Measurements from ENCODE around the gene DPCD.
"Not testable (repeated sequence)": the region's sequence is repeated elsewhere in the genome, so short reads cannot be mapped to it uniquely, and the experiment has no call there.

DPCD gene

GRCh38 chr10:101623528-101623927 lies 35.4 kb downstream of the DPCD start:
- DNase-seq = no peak

- DNase-seq = no peak
Measured at GRCh38 chr10:101624526-101625102, 36.5 kb downstream of the DPCD start.

- no peak for DNase-seq
Measured at GRCh38 chr10:101625821-101626412, 37.8 kb downstream of the DPCD start.

GRCh38 chr10:101629837-101630632 lies 41.9 kb downstream of the DPCD start:
- DNase-seq = no peak

- no peak for DNase-seq
Measured at GRCh38 chr10:101630633-101630920, 42.5 kb downstream of the DPCD start.

GRCh38 chr10:101631821-101632475 lies 43.8 kb downstream of the DPCD start:
- no peak for DNase-seq

- DNase-seq = not testable (repeated sequence)
Measured at GRCh38 chr10:101633510-101633909, 45.4 kb downstream of the DPCD start.

GRCh38 chr10:101639141-101639900 lies 51.2 kb downstream of the DPCD start:
- DNase-seq = no peak

GRCh38 chr10:101643546-101643945 lies 55.4 kb downstream of the DPCD start:
- no peak for DNase-seq

- no peak for DNase-seq
Measured at GRCh38 chr10:101644002-101644401, 55.9 kb downstream of the DPCD start.

GRCh38 chr10:101645659-101646058 lies 57.5 kb downstream of the DPCD start:
- DNase-seq = no peak

- no peak for DNase-seq
Measured at GRCh38 chr10:101646364-101646763, 58.2 kb downstream of the DPCD start.

GRCh38 chr10:101647255-101647654 lies 59.1 kb downstream of the DPCD start:
- DNase-seq = no peak

GRCh38 chr10:101649525-101650085 lies 61.5 kb downstream of the DPCD start:
- no peak for DNase-seq

- DNase-seq = no peak
Measured at GRCh38 chr10:101650863-101651262, 62.7 kb downstream of the DPCD start.

GRCh38 chr10:101651336-101651735 lies 63.2 kb downstream of the DPCD start:
- DNase-seq = no peak

- DNase-seq = no peak
Measured at GRCh38 chr10:101653536-101653935, 65.4 kb downstream of the DPCD start.

- no peak for DNase-seq
Measured at GRCh38 chr10:101655570-101655969, 67.4 kb downstream of the DPCD start.

- no peak for DNase-seq
Measured at GRCh38 chr10:101656890-101657289, 68.8 kb downstream of the DPCD start.

GRCh38 chr10:101658975-101659374 lies 70.9 kb downstream of the DPCD start:
- no peak for DNase-seq
